Endothelial cell of umbilical vein (primary cell): ENCODE data around the gene MCOLN2. TPM values are rescaled to one million over a fixed set of nuclear protein-coding genes. Genes with fewer than 3 reads are reported as not detected.

Experiments used
- BruUV-seq: library from RNA; stranded (reverse); fragments of 400-500 nt; replicated peaks from 2 replicates; lab custom pipeline; 2021; lab: Mats Ljungman, UMichigan
- CTCF ChIA-PET: fragments of 300-600, 350-600 bp; sonication (Branson Sonifier 250); formaldehyde crosslinking; loops from one replicate; lab custom pipeline; 2021; ENCODE audit warnings: antibody characterized with exemption, inconsistent platforms; lab: Charles Lee
- POLR2A ChIA-PET: fragments of 300-600, 350-600 bp; sonication (Branson Sonifier 250); formaldehyde crosslinking; loops from one replicate; lab custom pipeline; 2021; ENCODE audit warnings: antibody characterized with exemption, inconsistent platforms; lab: Charles Lee
- DNase-seq: peaks from one replicate; pipeline ENCODE4 v3.0.0-alpha.2; 2011; ENCODE audit warnings: low read depth, low spot score
- FAIRE-seq: peaks from 2 replicates; lab custom pipeline; 2011; peaks lifted over from hg19 to GRCh38; lab: Jason Lieb, UNC
- H2AFZ ChIP-seq: 2 replicates; pipeline ENCODE4 v1.6.0; 2012; ENCODE audit warnings: low read depth, low read length, control low read depth, inconsistent platforms
- H3K27ac ChIP-seq: 2 replicates; pipeline ENCODE4 v1.5.1; 2011; ENCODE audit warnings: low read depth, mild to moderate bottlenecking, control low read depth, low read length, moderate library complexity; ENCODE audit not compliant: insufficient read depth
- H3K27me3 ChIP-seq, 2 experiments: 2 replicates each; pipeline versions ENCODE4 v1.6.0 to v1.6.1; 2011; ENCODE audit warnings: low read length in 2 of 2, mixed read lengths in 1 of 2; ENCODE audit not compliant: control insufficient read depth in 2 of 2, insufficient read depth in 2 of 2
- H3K36me3 ChIP-seq, 2 experiments: 2 replicates in 1 of 2; 3 replicates in 1 of 2; pipeline ENCODE4 v1.5.1; 2011; ENCODE audit warnings: low read length in 2 of 2, mild to moderate bottlenecking in 1 of 2, moderate library complexity in 1 of 2; ENCODE audit not compliant: control insufficient read depth in 2 of 2, insufficient read depth in 2 of 2; ENCODE audit errors: extremely low read depth in 1 of 2
- H3K4me1 ChIP-seq: 3 replicates; pipeline ENCODE4 v1.5.1; 2011; ENCODE audit warnings: mild to moderate bottlenecking, low read length; ENCODE audit not compliant: control insufficient read depth, insufficient read depth; ENCODE audit errors: extremely low read depth
- H3K4me2 ChIP-seq: 2 replicates; pipeline ENCODE4 v1.6.1; 2011; ENCODE audit warnings: low read length, control low read depth, mixed read lengths; ENCODE audit not compliant: insufficient read depth
- H3K4me3 ChIP-seq, 3 experiments: fragments of 200-600 bp in 1 of 3; sonication (generic), shearing (Covaris generic) in 1 of 3; replicated peaks in 1 of 3; 2 replicates each; pipeline ENCODE4 v1.5.1; 2011 to 2016; ENCODE audit warnings: control low read depth in 3 of 3, low read length in 3 of 3, mild to moderate bottlenecking in 2 of 3, inconsistent platforms in 1 of 3, low read depth in 1 of 3, moderate library complexity in 1 of 3; ENCODE audit not compliant: insufficient read depth in 1 of 3
- H3K79me2 ChIP-seq: 2 replicates; pipeline ENCODE4 v1.6.0; 2012; ENCODE audit warnings: low read length, inconsistent platforms; ENCODE audit not compliant: control insufficient read depth, insufficient read depth
- H3K9ac ChIP-seq: replicated peaks from 2 replicates; pipeline ENCODE3; 2011; ENCODE audit warnings: low read length, control low read depth; ENCODE audit not compliant: insufficient read depth; ENCODE audit errors: extremely low read depth
- H3K9me1 ChIP-seq: replicated peaks from 3 replicates; pipeline ENCODE4 v1.6.0; 2011; ENCODE audit warnings: mild to moderate bottlenecking, low read length; ENCODE audit not compliant: control insufficient read depth, insufficient read depth; ENCODE audit errors: extremely low read depth
- H3K9me3 ChIP-seq: replicated peaks from 2 replicates; pipeline ENCODE4 v1.5.1; 2012; ENCODE audit warnings: low read length, inconsistent platforms; ENCODE audit not compliant: control insufficient read depth, insufficient read depth
- H4K20me1 ChIP-seq: replicated peaks from 2 replicates; pipeline ENCODE3; 2011; ENCODE audit warnings: mild to moderate bottlenecking, low read length; ENCODE audit not compliant: control insufficient read depth, insufficient read depth; ENCODE audit errors: extremely low read depth
- CTCF ChIP-seq, 2 donors: IDR thresholded peaks; 1 replicate in 1 of 2; 2 replicates in 1 of 2; pipeline ENCODE4 v1.5.1; 2011; ENCODE audit warnings: low read length in 2 of 2, mild to moderate bottlenecking in 2 of 2, moderate library complexity in 2 of 2, control low read depth in 1 of 2, inconsistent platforms in 1 of 2, low read depth in 1 of 2; ENCODE audit not compliant: insufficient read depth in 1 of 2; ENCODE audit errors: extremely low read depth in 1 of 2
- EZH2 ChIP-seq: IDR thresholded peaks from 2 replicates; pipeline ENCODE4 v1.6.1; 2012; ENCODE audit warnings: borderline replicate concordance, low read depth, mild to moderate bottlenecking, moderate library complexity, low read length, inconsistent platforms; ENCODE audit not compliant: severe bottlenecking
- FOS ChIP-seq: IDR thresholded peaks from 2 replicates; pipeline ENCODE4 v1.6.1; 2011; ENCODE audit warnings: mild to moderate bottlenecking, low read length, moderate library complexity, borderline replicate concordance; ENCODE audit not compliant: insufficient read depth
- GATA2 ChIP-seq: IDR thresholded peaks from 2 replicates; pipeline ENCODE4 v1.7.0; 2011; ENCODE audit warnings: low read depth, mild to moderate bottlenecking, moderate library complexity, mixed read lengths, low read length; ENCODE audit not compliant: insufficient read length, insufficient read depth
- JUN ChIP-seq: IDR thresholded peaks from 2 replicates; pipeline ENCODE4 v1.6.1; 2011; ENCODE audit warnings: borderline replicate concordance, low read depth; ENCODE audit not compliant: insufficient read length, insufficient read depth
- MAX ChIP-seq: IDR thresholded peaks from 2 replicates; pipeline ENCODE4 v1.6.1; 2011; ENCODE audit not compliant: insufficient read depth, insufficient read length
- MYC ChIP-seq: IDR thresholded peaks from one replicate; pipeline ENCODE4 v1.6.1; 2011; ENCODE audit warnings: mild to moderate bottlenecking, low read depth, low read length
- POLR2A ChIP-seq: IDR thresholded peaks from 2 replicates; pipeline ENCODE4 v1.6.1; 2012; ENCODE audit warnings: low read depth, mild to moderate bottlenecking, control low read depth, low read length
- POLR2AphosphoS5 ChIP-seq: IDR thresholded peaks from 2 replicates; pipeline ENCODE4 v1.6.1; 2012; ENCODE audit warnings: low read depth, mild to moderate bottlenecking, control low read depth, low read length, moderate library complexity; ENCODE audit not compliant: insufficient read depth
- dilution Hi-C: fragments of 300-500 bp; cut with MboI; formaldehyde crosslinking; loops from one replicate; pipeline ENCODE4 v1.15.0; 2019; ENCODE audit warnings: low sequenced_read_pairs; ENCODE audit not compliant: extremely low pct_ligation_motif_present
- intact Hi-C: fragments of 100-400 bp; cut with micrococcal nuclease; formaldehyde crosslinking; loops from one replicate; pipeline ENCODE4 v1.10.0; 2022
- polyA plus RNA-seq, 4 experiments: library from polyadenylated mRNA; depleted of rRNA in 3 of 4; stranded (reverse) in 3 of 4; unstranded in 1 of 4; fragments of >200 nt; gene quantifications; 2 replicates each; pipeline versions ENCODE4 v1.2.1 to v1.2.3, GENCODE V29; 2011 to 2012; ENCODE audit warnings: missing spikeins in 1 of 4
- total RNA-seq: library from RNA; stranded (reverse); gene quantifications from 2 replicates; pipeline ENCODE4 v1.2.3, GENCODE V29; 2021

The MCOLN2 gene
- total and polyA plus RNA-seq, 2 donors (not counting 3 experiments of a cell fraction or from before 2014, with no cell fraction given) = not detected

- Histone ChIP-seq H3K9me3 (no peaks in the 10 kb centered on the region), H4K20me1 (no peaks in the 10 kb centered on the region), H3K9ac (no peak overlapping the region), H3K4me3 (no peak overlapping the region), H3K27ac (no peak overlapping the region), H3K9me1 (no peaks in the 10 kb centered on the region), H3K4me2 (no peak overlapping the region), H3K27me3 (peaks cover 7% of the 10 kb centered on the region in 2 experiments), H2AFZ (no peak overlapping the region), H3K4me1 (no peaks in the 10 kb centered on the region), H3K36me3 (no peaks in the 10 kb centered on the region), H3K79me2 (no peaks in the 10 kb centered on the region)
- TF ChIP-seq MAX (no peak), JUN (no peak), EZH2 (no peak), GATA2 (no peak), POLR2A (no peak), CTCF (IDR thresholded peaks at IDR 0.05; ENCODE audit: extremely low read depth in 1 of 2, insufficient read depth in 1 of 2, low read depth in 1 of 2, low read length in 2 of 2) (no peak), POLR2AphosphoS5 (no peak), FOS (no peak), MYC (no peak)
- no peak for DNase-seq
- CTCF ChIA-PET = interaction anchor here (1.6 kb wide), 1 partner anchor 86 kb away, joined by 7 read pairs; no protein-coding TSS in a partner anchor
- no peak for FAIRE-seq
- BruUV-seq = no TSS peak
- POLR2A ChIA-PET = no interaction called here
- dilution Hi-C loops (no loop called here), intact Hi-C loops (no loop called here)
Observed at GRCh38 chr1:85030536-85030935, 33.6 kb upstream of the MCOLN2 start.
